Left ventricle myocardium inferior (tissue), 1 donor: ENCODE results near the gene CDH26. TPM values are rescaled to one million over a fixed set of nuclear protein-coding genes. Genes with fewer than 3 reads are reported as not detected.

Experiments used
- DNase-seq: peaks from one replicate; pipeline ENCODE4 v3.0.0-alpha.2; 2020
- H3K27ac ChIP-seq: fragments of 200-600 bp; replicated peaks from 2 replicates; pipeline ENCODE4 v1.8.0; 2021
- H3K27me3 ChIP-seq: fragments of 200-600 bp; 2 replicates; pipeline ENCODE4 v1.8.0; 2021; ENCODE audit warnings: low read depth
- H3K36me3 ChIP-seq: fragments of 200-600 bp; 2 replicates; pipeline ENCODE4 v1.8.0; 2021
- H3K4me1 ChIP-seq: fragments of 200-600 bp; 2 replicates; pipeline ENCODE4 v1.8.0; 2021
- H3K4me3 ChIP-seq: fragments of 200-600 bp; 2 replicates; pipeline ENCODE4 v1.8.0; 2021; ENCODE audit warnings: mild to moderate bottlenecking, moderate library complexity
- H3K9me3 ChIP-seq: fragments of 200-600 bp; replicated peaks from 2 replicates; pipeline ENCODE4 v1.8.0; 2021
- intact Hi-C: fragments of 100-400 bp; cut with micrococcal nuclease; formaldehyde crosslinking; loops from one replicate; pipeline ENCODE4 v1.11.0; 2022
- total RNA-seq: library from RNA; stranded (reverse); fragmentation: NEBNext Ultra II Directional; extraction: Animal tissue kit (Norgen Biotek cat#: 25700); gene quantifications from one replicate; pipeline ENCODE4 v1.2.1, GENCODE V29; 2021
- TF ChIP-seq, protein P1 (sequence below): fragments of 200-600 bp; IDR thresholded peaks from 2 replicates; pipeline ENCODE4 v1.8.0; 2021; ENCODE audit warnings: antibody characterized with exemption, mild to moderate bottlenecking, borderline replicate concordance
- donor health status: DM: no; HTN: yes; CAD: no; lungs with severe emphysema.

CDH26 gene
- total RNA-seq, 1 donor from 2014 or later: 1.3 TPM

DNA sequence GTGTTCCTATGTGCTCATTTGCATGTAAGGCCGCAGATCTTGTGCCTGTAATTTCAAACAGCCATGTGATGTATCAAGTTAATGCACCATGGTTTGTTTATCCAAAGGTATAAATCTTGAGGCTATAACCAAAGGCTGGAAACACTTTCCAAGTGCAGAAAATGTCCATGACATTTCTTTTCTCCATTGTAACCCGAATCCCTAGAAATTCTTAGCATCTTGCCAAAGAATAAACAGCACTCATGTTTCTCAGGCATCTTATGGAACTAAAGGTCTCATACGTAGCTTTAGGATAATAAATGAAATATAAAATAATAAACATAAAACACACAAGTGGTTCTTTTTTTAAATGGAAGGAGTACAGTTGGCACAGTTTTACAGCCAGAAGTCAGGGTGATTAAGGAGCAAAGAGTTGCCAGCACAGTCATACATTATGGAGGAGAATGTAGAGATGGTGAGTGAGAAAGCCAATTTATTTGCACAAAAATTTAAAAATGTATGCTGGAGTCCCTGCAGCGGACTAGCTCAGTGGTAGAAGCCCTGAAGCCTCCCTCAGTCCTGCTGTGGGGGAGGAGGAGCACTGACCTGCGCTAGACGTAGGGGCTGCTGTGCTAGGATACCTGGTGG is 18.0 kb downstream of the CDH26 start:
- no peak for DNase-seq
- no peaks in the 10 kb centered on the region for H3K4me1 ChIP-seq
- intact Hi-C loops: no loop called here
- H3K36me3 ChIP-seq: no peaks in the 10 kb centered on the region
- H3K27ac ChIP-seq: no peak overlapping the region
- TF ChIP-seq, protein P1, sequence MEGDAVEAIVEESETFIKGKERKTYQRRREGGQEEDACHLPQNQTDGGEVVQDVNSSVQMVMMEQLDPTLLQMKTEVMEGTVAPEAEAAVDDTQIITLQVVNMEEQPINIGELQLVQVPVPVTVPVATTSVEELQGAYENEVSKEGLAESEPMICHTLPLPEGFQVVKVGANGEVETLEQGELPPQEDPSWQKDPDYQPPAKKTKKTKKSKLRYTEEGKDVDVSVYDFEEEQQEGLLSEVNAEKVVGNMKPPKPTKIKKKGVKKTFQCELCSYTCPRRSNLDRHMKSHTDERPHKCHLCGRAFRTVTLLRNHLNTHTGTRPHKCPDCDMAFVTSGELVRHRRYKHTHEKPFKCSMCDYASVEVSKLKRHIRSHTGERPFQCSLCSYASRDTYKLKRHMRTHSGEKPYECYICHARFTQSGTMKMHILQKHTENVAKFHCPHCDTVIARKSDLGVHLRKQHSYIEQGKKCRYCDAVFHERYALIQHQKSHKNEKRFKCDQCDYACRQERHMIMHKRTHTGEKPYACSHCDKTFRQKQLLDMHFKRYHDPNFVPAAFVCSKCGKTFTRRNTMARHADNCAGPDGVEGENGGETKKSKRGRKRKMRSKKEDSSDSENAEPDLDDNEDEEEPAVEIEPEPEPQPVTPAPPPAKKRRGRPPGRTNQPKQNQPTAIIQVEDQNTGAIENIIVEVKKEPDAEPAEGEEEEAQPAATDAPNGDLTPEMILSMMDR: no peak
- H3K9me3 ChIP-seq: no peaks in the 10 kb centered on the region
- H3K4me3 ChIP-seq: no peak overlapping the region
- no peaks in the 10 kb centered on the region for H3K27me3 ChIP-seq

DNA sequence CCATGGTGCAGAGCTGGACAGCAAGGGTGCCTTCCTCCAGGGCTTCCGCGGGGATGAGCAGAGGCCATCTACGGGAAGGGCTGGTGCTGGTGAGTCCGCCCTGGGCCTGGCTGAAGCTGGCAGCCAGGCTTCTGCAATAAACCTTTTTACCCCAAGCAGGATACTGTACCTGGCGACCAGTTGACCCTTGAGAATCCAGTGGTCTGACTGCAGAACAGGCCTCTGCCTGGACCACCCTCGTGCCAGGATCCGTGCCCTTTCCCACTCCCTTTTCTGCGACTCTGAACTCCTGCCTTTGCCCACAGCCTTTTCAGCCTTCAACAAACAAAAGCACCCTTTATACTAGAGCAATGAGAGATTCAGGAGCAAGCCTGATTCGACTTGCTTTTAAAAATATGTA is 18.9 kb downstream of the CDH26 start:
- no peaks in the 10 kb centered on the region for H3K4me1 ChIP-seq
- intact Hi-C loops: no loop called here
- H3K27me3 ChIP-seq: no peaks in the 10 kb centered on the region
- H3K4me3 ChIP-seq: no peak overlapping the region
- no peak overlapping the region for H3K27ac ChIP-seq
- TF ChIP-seq, protein P1: no peak
- no peaks in the 10 kb centered on the region for H3K36me3 ChIP-seq
- no peak for DNase-seq
- H3K9me3 ChIP-seq: no peaks in the 10 kb centered on the region

DNA sequence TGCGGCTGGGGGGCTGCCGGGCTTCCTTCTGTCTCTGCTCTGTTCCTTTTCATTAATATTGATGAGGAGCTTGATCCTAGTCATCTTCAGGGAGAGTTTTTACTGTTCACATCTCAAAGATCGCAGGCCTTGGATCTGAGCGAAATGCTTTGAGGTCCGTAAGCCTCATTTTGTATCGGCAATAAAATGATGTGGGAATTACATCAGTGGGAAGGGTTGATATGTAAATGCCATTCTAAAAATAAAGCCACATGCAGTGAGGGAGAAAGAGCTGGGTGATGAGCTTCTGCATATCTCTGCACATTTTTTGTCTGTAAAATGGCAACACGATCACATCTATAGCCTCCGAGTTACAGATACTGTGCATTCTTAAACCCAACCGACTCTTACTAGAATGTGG is 24.9 kb downstream of the CDH26 start:
- TF ChIP-seq, protein P1: no peak
- intact Hi-C loops: no loop called here
- no peaks in the 10 kb centered on the region for H3K36me3 ChIP-seq
- H3K9me3 ChIP-seq: no peaks in the 10 kb centered on the region
- no peak overlapping the region for H3K4me3 ChIP-seq
- H3K27ac ChIP-seq: no peak overlapping the region
- DNase-seq: no peak
- H3K4me1 ChIP-seq: peaks cover 10% of the 10 kb centered on the region
- no peaks in the 10 kb centered on the region for H3K27me3 ChIP-seq

DNA sequence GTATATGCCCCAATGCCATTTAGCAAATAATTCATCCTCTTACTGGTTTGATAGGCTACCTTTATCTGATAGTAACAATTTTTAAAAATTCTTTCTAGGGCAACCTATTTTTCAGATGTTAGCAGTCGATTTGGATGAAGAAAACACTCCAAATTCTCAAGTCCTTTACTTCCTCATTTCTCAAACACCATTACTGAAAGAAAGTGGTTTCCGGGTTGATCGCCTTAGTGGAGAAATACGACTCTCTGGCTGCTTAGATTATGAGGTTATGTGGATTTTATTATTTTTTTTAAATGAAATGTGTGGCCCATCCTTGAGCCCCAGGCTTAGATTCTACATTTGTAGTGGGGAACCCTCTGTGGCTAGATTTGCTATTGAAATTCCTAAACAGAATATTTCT is 26.3 kb downstream of the CDH26 start:
- H3K27me3 ChIP-seq: no peaks in the 10 kb centered on the region
- H3K9me3 ChIP-seq: no peaks in the 10 kb centered on the region
- H3K4me1 ChIP-seq: peaks cover 10% of the 10 kb centered on the region
- TF ChIP-seq, protein P1: no peak
- intact Hi-C loops: no loop called here
- no peaks in the 10 kb centered on the region for H3K36me3 ChIP-seq
- DNase-seq: no peak
- H3K4me3 ChIP-seq: no peak overlapping the region
- H3K27ac ChIP-seq: no peak overlapping the region

DNA sequence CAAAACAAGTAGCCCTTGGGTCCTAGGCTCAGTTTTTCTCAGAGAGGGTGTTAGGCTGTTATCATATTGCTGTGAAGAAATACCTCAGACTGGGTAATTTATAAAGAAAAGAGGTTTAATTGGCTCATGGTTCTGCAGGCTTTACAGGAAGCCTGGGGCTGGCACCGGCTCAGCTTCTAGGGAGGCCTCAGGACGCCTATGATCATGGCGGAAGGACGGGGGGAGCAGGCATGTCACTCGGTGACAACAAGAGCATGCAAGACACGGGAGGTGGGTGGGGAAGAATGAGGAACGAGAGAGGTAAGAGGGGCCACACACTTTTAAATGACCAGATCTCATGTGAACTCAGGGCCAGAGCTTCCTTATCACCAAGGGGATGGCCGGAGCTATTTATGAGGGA is 26.9 kb downstream of the CDH26 start:
- H3K36me3 ChIP-seq: no peaks in the 10 kb centered on the region
- no peak overlapping the region for H3K4me3 ChIP-seq
- intact Hi-C loops: no loop called here
- H3K4me1 ChIP-seq: peaks cover 10% of the 10 kb centered on the region
- no peaks in the 10 kb centered on the region for H3K27me3 ChIP-seq
- H3K9me3 ChIP-seq: no peaks in the 10 kb centered on the region
- no peak for DNase-seq
- TF ChIP-seq, protein P1: no peak
- H3K27ac ChIP-seq: no peak overlapping the region
